Measurements from ENCODE around the gene CCNT2. TPM values are rescaled to one million over a fixed set of nuclear protein-coding genes. Genes with fewer than 3 reads are reported as not detected.

CCNT2 gene
- total and polyA plus RNA-seq, 4 donors, result 43.5 to 76.0 (median 48.8) TPM

- peaks cover 9% of the 10 kb centered on the region for H3K4me1 ChIP-seq (ENCODE audit: control insufficient read depth, insufficient read depth, low read length)
- no peaks in the 10 kb centered on the region for H3K9me3 ChIP-seq (ENCODE audit: control insufficient read depth, insufficient read depth, low read length)
- WGBS (ENCODE audit: insufficient coverage), result 24% methylated on average over 10 of the region's 16 CpGs
- H3K27ac ChIP-seq (ENCODE audit: low read depth, low read length), result peak overlapping the region; percentile 98
- no peaks in the 10 kb centered on the region for H3K27me3 ChIP-seq (ENCODE audit: control insufficient read depth, insufficient read depth, low read length)
- peak in 1 of 6 donors; percentile 2 for DNase-seq (ENCODE audit: low read depth in 4 of 6, low spot score in 6 of 6)
- no peaks in the 10 kb centered on the region for H3K36me3 ChIP-seq (ENCODE audit: control insufficient read depth, insufficient read depth, low read length)
- H3K4me3 ChIP-seq (ENCODE audit: low read depth, low read length), result peak overlapping the region; percentile 89
Measured at GRCh38 chr2:134917360-134917865, 1.2 kb upstream of the CCNT2 start.

DNA sequence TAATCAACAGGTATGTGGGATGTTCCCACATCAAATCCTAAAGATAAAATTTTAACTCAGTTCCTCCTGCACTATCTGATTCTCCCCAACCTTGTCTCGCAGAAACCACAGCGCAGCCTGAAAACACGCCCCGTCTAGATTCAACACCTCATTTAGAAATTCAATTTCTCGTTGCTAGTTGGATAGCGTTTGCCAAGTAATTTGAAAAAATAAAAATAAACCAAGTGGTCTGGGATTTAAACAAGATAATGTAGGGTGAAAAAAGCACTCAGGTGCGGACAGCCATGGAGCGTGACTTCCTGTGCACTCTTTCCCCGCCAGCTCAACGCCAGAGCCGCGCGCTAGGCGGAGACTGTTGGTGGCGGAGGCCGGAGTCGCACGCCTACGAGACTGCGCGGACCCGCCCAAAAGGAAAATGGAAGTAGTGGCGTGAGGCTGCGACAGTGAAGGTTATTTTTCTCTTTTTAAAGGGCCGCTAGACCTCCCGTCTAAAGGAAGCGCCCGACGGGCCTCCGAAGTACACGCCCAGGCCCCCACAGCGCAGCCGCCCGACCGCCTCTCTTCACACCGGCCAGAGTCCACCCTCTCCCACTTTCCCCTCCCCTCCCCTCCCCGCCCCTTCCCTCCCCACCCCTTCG is 615 bp upstream of the CCNT2 start:
- Histone ChIP-seq H3K4me3 (ENCODE audit: low read depth, low read length) (peak overlapping the region; percentile 89), H3K27ac (ENCODE audit: low read depth, low read length) (peak overlapping the region; percentile 98), H3K9me3 (ENCODE audit: control insufficient read depth, insufficient read depth, low read length) (no peaks in the 10 kb centered on the region), H3K36me3 (ENCODE audit: control insufficient read depth, insufficient read depth, low read length) (no peaks in the 10 kb centered on the region), H3K4me1 (ENCODE audit: control insufficient read depth, insufficient read depth, low read length) (peaks cover 9% of the 10 kb centered on the region), H3K27me3 (ENCODE audit: control insufficient read depth, insufficient read depth, low read length) (no peaks in the 10 kb centered on the region)
- DNase-seq (ENCODE audit: low read depth in 4 of 6, low spot score in 6 of 6), result peak in 3 of 6 donors; percentile 76 to 96 (median 77)
- WGBS (ENCODE audit: insufficient coverage), result under 1% methylated on average over 17 of the region's 38 CpGs

DNA sequence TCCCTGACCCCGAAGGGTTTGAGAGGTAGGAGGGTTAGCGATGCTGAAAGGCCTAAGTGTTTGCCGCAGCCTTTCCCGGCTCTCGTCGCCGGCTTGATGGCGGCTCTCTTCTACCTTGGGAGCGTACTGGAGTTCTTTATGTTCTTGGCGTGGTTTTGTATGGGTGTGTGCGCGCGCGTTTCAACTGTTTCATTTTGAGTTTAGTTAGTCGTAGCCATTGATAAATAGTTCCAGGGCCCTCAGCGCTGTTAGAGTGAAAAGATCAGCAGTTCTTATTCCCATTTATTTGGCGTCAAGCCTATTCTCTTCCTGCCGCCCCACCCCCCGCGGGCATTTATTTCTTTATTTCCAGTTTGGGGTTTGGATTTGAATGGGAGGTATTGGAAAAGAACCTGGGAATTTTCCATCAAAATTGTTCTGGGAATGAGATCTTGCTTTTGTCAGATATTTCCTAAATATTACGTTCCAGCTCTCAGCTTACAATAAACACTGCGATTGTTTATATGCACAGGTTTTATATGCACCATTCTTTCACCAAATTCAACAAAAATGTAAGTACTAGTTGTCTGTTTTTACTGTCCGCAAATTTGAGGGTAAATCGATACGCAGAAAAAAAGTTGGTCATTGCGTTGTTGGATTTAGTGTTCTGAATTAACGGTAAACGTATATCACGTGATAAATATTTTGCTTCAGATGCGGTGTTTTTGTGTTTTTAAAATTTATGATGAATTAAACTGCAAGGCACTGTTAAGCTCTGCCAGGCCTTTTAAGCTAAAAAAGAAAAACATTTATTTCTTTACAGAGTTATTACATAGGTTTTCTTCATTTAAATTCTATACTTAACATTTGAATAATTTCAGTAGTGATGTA is 954 bp downstream of the CCNT2 start:
- WGBS (ENCODE audit: insufficient coverage), result 2% methylated on average over 17 of the region's 30 CpGs
- Histone ChIP-seq H3K9me3 (ENCODE audit: control insufficient read depth, insufficient read depth, low read length) (no peaks in the 10 kb centered on the region), H3K27ac (ENCODE audit: low read depth, low read length) (peak overlapping the region; percentile 98), H3K36me3 (ENCODE audit: control insufficient read depth, insufficient read depth, low read length) (peaks cover 5% of the 10 kb centered on the region), H3K27me3 (ENCODE audit: control insufficient read depth, insufficient read depth, low read length) (no peaks in the 10 kb centered on the region), H3K4me1 (ENCODE audit: control insufficient read depth, insufficient read depth, low read length) (peaks cover 9% of the 10 kb centered on the region), H3K4me3 (ENCODE audit: low read depth, low read length) (peak overlapping the region; percentile 89)
- DNase-seq (ENCODE audit: low read depth in 4 of 6, low spot score in 6 of 6), result peak in 3 of 6 donors; percentile 13 to 70 (median 58)

GRCh38 chr2:134924912-134925311 is 6.3 kb downstream of the CCNT2 start:
- no CpG with 5 or more reads among the region's 1 CpG for WGBS (ENCODE audit: insufficient coverage)
- Histone ChIP-seq H3K4me3 (ENCODE audit: low read depth, low read length) (no peak overlapping the region), H3K9me3 (ENCODE audit: control insufficient read depth, insufficient read depth, low read length) (no peaks in the 10 kb centered on the region), H3K27ac (ENCODE audit: low read depth, low read length) (no peak overlapping the region), H3K27me3 (ENCODE audit: control insufficient read depth, insufficient read depth, low read length) (no peaks in the 10 kb centered on the region), H3K36me3 (ENCODE audit: control insufficient read depth, insufficient read depth, low read length) (peaks cover 8% of the 10 kb centered on the region), H3K4me1 (ENCODE audit: control insufficient read depth, insufficient read depth, low read length) (peaks cover 4% of the 10 kb centered on the region)
- DNase-seq (ENCODE audit: low read depth in 4 of 6, low spot score in 6 of 6), result no peak

DNA sequence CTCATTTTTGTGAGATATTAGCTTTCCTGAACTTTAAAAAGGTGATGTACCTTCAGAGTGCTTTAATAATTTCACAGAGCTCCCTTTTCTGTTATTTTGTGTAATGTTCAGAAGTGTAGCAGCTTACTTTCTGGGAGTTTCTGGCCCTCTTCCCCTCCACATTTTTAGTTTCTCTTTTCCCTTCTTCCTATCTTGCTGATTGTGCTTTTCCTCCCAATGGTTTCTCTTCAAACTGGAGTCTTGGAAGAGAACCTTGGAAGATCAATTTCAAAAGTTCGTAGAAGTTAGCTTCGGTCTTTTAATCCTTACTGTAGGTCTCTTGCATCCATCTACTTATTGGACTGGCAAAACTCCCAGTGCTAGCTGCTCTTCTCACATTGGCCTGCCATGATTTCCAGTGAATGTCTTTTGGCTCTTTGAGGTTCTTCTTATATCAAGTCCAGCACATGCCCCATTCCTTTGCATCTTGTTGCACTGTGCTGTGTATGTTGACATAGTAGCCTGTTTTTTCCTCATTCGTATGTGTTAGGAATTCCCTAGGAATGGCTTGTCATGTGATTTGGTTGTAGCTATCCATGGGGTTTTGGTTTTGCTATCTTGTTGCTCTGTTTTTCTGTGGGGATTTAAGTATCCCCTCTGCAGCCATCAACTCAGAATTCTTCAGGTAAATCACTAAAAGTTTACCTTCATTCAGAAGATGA is 7.8 kb downstream of the CCNT2 start:
- no peak for DNase-seq (ENCODE audit: low read depth in 4 of 6, low spot score in 6 of 6)
- 81% methylated on average over 2 of the region's 3 CpGs for WGBS (ENCODE audit: insufficient coverage)
- H3K27me3 ChIP-seq (ENCODE audit: control insufficient read depth, insufficient read depth, low read length), result no peaks in the 10 kb centered on the region
- no peaks in the 10 kb centered on the region for H3K9me3 ChIP-seq (ENCODE audit: control insufficient read depth, insufficient read depth, low read length)
- no peak overlapping the region for H3K27ac ChIP-seq (ENCODE audit: low read depth, low read length)
- peaks cover 8% of the 10 kb centered on the region for H3K36me3 ChIP-seq (ENCODE audit: control insufficient read depth, insufficient read depth, low read length)
- H3K4me1 ChIP-seq (ENCODE audit: control insufficient read depth, insufficient read depth, low read length), result peaks cover 2% of the 10 kb centered on the region
- no peak overlapping the region for H3K4me3 ChIP-seq (ENCODE audit: low read depth, low read length)

DNA sequence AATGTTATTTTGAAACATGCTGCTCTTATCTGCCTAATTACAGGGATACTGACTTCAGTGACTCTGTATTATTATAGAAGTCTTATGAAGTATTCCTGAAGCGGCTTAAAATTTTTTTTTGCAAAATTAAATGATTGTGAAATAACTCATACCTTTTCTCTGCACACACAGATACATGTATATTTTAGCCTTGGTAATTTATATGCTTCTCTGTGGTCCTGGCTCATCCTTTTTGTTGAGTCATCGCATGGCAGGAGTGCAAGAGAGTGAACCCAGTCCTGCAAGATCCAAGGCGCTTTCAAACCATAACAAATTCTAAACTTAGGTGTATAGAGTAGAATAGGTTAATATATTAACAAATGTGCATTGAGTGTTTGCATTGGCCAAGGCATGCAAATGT is 8.6 kb downstream of the CCNT2 start:
- H3K4me3 ChIP-seq (ENCODE audit: low read depth, low read length), result no peak overlapping the region
- no peaks in the 10 kb centered on the region for H3K27me3 ChIP-seq (ENCODE audit: control insufficient read depth, insufficient read depth, low read length)
- H3K4me1 ChIP-seq (ENCODE audit: control insufficient read depth, insufficient read depth, low read length), result no peaks in the 10 kb centered on the region
- no peaks in the 10 kb centered on the region for H3K9me3 ChIP-seq (ENCODE audit: control insufficient read depth, insufficient read depth, low read length)
- peaks cover 8% of the 10 kb centered on the region for H3K36me3 ChIP-seq (ENCODE audit: control insufficient read depth, insufficient read depth, low read length)
- no CpG with 5 or more reads among the region's 3 CpGs for WGBS (ENCODE audit: insufficient coverage)
- H3K27ac ChIP-seq (ENCODE audit: low read depth, low read length), result no peak overlapping the region
- no peak for DNase-seq (ENCODE audit: low read depth in 4 of 6, low spot score in 6 of 6)

- Histone ChIP-seq H3K27me3 (ENCODE audit: control insufficient read depth, insufficient read depth, low read length) (no peaks in the 10 kb centered on the region), H3K27ac (ENCODE audit: low read depth, low read length) (no peak overlapping the region), H3K36me3 (ENCODE audit: control insufficient read depth, insufficient read depth, low read length) (peaks cover 6% of the 10 kb centered on the region), H3K9me3 (ENCODE audit: control insufficient read depth, insufficient read depth, low read length) (no peaks in the 10 kb centered on the region), H3K4me1 (ENCODE audit: control insufficient read depth, insufficient read depth, low read length) (no peaks in the 10 kb centered on the region), H3K4me3 (ENCODE audit: low read depth, low read length) (no peak overlapping the region)
- WGBS (ENCODE audit: insufficient coverage), result 90% methylated on average over 2 of the region's 3 CpGs
- DNase-seq (ENCODE audit: low read depth in 4 of 6, low spot score in 6 of 6), result no peak
Measured at GRCh38 chr2:134932864-134933526, 14.4 kb downstream of the CCNT2 start.

DNA sequence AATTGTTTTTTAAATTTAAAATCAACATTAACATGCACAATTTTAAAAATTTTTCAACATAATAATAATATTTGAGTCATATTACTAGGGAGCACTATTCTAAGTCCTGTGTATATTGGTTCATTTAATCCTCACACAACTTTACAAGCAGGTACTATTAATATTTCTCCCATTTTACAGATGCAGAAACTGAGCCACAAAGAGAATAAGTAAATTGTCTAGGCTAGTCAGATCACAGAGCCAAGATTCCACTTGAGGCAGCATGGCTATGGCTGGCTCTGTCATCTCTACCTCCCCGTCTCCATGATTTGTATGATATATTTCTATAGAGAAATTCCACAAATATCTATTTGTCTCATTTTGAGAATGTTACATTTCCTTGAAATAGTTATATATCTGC is 15.1 kb downstream of the CCNT2 start:
- Histone ChIP-seq H3K27ac (ENCODE audit: low read depth, low read length) (no peak overlapping the region), H3K27me3 (ENCODE audit: control insufficient read depth, insufficient read depth, low read length) (no peaks in the 10 kb centered on the region), H3K36me3 (ENCODE audit: control insufficient read depth, insufficient read depth, low read length) (peaks cover 4% of the 10 kb centered on the region), H3K9me3 (ENCODE audit: control insufficient read depth, insufficient read depth, low read length) (no peaks in the 10 kb centered on the region), H3K4me3 (ENCODE audit: low read depth, low read length) (no peak overlapping the region), H3K4me1 (ENCODE audit: control insufficient read depth, insufficient read depth, low read length) (no peaks in the 10 kb centered on the region)
- no peak for DNase-seq (ENCODE audit: low read depth in 4 of 6, low spot score in 6 of 6)
- WGBS (ENCODE audit: insufficient coverage), result no CpG with 5 or more reads among the region's 1 CpG

DNA sequence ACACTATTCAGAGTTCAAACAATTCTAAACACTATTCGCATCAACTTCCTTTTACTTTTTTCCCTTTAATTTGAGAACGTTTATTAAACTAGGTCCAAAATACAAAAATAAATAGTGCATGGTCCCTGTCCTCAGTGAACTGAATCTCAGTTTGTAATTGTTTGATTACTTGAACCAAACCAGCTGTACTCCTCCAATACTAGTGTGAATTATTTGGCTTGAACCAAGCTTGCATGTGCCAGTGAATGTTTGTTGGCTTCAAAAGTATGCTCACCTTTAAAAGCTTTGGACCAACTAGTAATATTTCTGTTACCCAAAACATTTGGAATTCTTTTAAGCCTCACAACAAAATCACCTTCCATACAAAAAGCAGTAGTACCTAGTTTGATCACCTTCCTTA is 15.5 kb downstream of the CCNT2 start:
- Histone ChIP-seq H3K27me3 (ENCODE audit: control insufficient read depth, insufficient read depth, low read length) (no peaks in the 10 kb centered on the region), H3K4me1 (ENCODE audit: control insufficient read depth, insufficient read depth, low read length) (no peaks in the 10 kb centered on the region), H3K27ac (ENCODE audit: low read depth, low read length) (no peak overlapping the region), H3K9me3 (ENCODE audit: control insufficient read depth, insufficient read depth, low read length) (no peaks in the 10 kb centered on the region), H3K4me3 (ENCODE audit: low read depth, low read length) (no peak overlapping the region), H3K36me3 (ENCODE audit: control insufficient read depth, insufficient read depth, low read length) (peaks cover 4% of the 10 kb centered on the region)
- no peak for DNase-seq (ENCODE audit: low read depth in 4 of 6, low spot score in 6 of 6)
- no CpG with 5 or more reads among the region's 2 CpGs for WGBS (ENCODE audit: insufficient coverage)

All from spinal cord (tissue), 10 donors.